Ureter (tissue), 1 donor: Measurements from ENCODE around the gene S100Z. TPM values are rescaled to one million over a fixed set of nuclear protein-coding genes. Genes with fewer than 3 reads are reported as not detected.
"Not testable (repeated sequence)": the region's sequence is repeated elsewhere in the genome, so short reads cannot be mapped to it uniquely, and the experiment has no call there.

Experiments used
- DNase-seq: peaks from one replicate; pipeline ENCODE4 v3.0.0-alpha.2; 2020; ENCODE audit warnings: low spot score
- total RNA-seq: library from RNA; stranded (reverse); gene quantifications from one replicate; pipeline ENCODE4 v1.2.4, GENCODE V29; 2023
- donor health status: DM: yes; HTN: yes; CAD: no.

Gene S100Z
- total RNA-seq, 1 donor from 2014 or later = not detected

GRCh38 chr5:76826416-76826815 is 23.4 kb upstream of the S100Z start:
- not testable (repeated sequence) for DNase-seq

- no peak for DNase-seq
Measured at GRCh38 chr5:76831110-76831452, 18.7 kb upstream of the S100Z start.

- no peak for DNase-seq
Measured at GRCh38 chr5:76836181-76836580, 13.6 kb upstream of the S100Z start.

- DNase-seq = no peak
Measured at GRCh38 chr5:76836585-76836984, 13.2 kb upstream of the S100Z start.

GRCh38 chr5:76838481-76839261 is 11.1 kb upstream of the S100Z start:
- no peak for DNase-seq

GRCh38 chr5:76841361-76841760 is 8.5 kb upstream of the S100Z start:
- DNase-seq = no peak

GRCh38 chr5:76845890-76846289 is 3.9 kb upstream of the S100Z start:
- DNase-seq = no peak

GRCh38 chr5:76850543-76851145 is 830 bp downstream of the S100Z start:
- DNase-seq = no peak

GRCh38 chr5:76851728-76852369 is 2.0 kb downstream of the S100Z start:
- DNase-seq = no peak

- no peak for DNase-seq
Measured at GRCh38 chr5:76852772-76853171, 3.0 kb downstream of the S100Z start.

GRCh38 chr5:76853741-76854140 is 3.9 kb downstream of the S100Z start:
- not testable (repeated sequence) for DNase-seq

- DNase-seq = no peak
Measured at GRCh38 chr5:76854644-76855043, 4.8 kb downstream of the S100Z start.

GRCh38 chr5:76855501-76855900 is 5.7 kb downstream of the S100Z start:
- DNase-seq = not testable (repeated sequence)

GRCh38 chr5:76855961-76856360 is 6.1 kb downstream of the S100Z start:
- no peak for DNase-seq

- DNase-seq = not testable (repeated sequence)
Measured at GRCh38 chr5:76856800-76857199, 7.0 kb downstream of the S100Z start.

- DNase-seq = no peak
Measured at GRCh38 chr5:76859591-76860247, 9.9 kb downstream of the S100Z start.

GRCh38 chr5:76861612-76862011 is 11.8 kb downstream of the S100Z start:
- DNase-seq = no peak

GRCh38 chr5:76863001-76863400 is 13.2 kb downstream of the S100Z start:
- no peak for DNase-seq

- no peak for DNase-seq
Measured at GRCh38 chr5:76866503-76866902, 16.7 kb downstream of the S100Z start.

- no peak for DNase-seq
Measured at GRCh38 chr5:76867038-76867437, 17.2 kb downstream of the S100Z start.

GRCh38 chr5:76867827-76868693 is 18.2 kb downstream of the S100Z start:
- DNase-seq = peak; percentile 63

- DNase-seq = no peak
Measured at GRCh38 chr5:76870046-76870445, 20.2 kb downstream of the S100Z start.
